CD1c-positive myeloid dendritic cell (primary cell): Measurements from ENCODE around the gene ANTKMT.

Source experiments
- DNase-seq: peaks from one replicate; pipeline ENCODE4 v3.0.0-alpha.2; 2016; ENCODE audit errors: extremely low spot score

The ANTKMT gene

GRCh38 chr16:764848-765487, 44.0 kb downstream of the ANTKMT start:
- no peak for DNase-seq

GRCh38 chr16:765488-765865, 44.5 kb downstream of the ANTKMT start:
- DNase-seq = no peak

- DNase-seq = no peak
Observed at GRCh38 chr16:766008-766819, 45.3 kb downstream of the ANTKMT start.

- DNase-seq = no peak
Observed at GRCh38 chr16:766820-767640, 46.1 kb downstream of the ANTKMT start.

- no peak for DNase-seq
Observed at GRCh38 chr16:767743-768235, 46.8 kb downstream of the ANTKMT start.

GRCh38 chr16:768428-768827, 47.5 kb downstream of the ANTKMT start:
- DNase-seq = no peak

- DNase-seq = no peak
Observed at GRCh38 chr16:769184-769784, 48.3 kb downstream of the ANTKMT start.

- DNase-seq = no peak
Observed at GRCh38 chr16:769934-770333, 49.0 kb downstream of the ANTKMT start.

- no peak for DNase-seq
Observed at GRCh38 chr16:770411-770810, 49.5 kb downstream of the ANTKMT start.
